ENCODE measurements around the gene CRAT.

The CRAT gene

GRCh38 chr9:129093602-129094386, 16.8 kb downstream of the CRAT start:
- DNase-seq (ENCODE audit: low read depth, low spot score): peak; percentile 25

- no peak for DNase-seq (ENCODE audit: low read depth, low spot score)
Measured at GRCh38 chr9:129089246-129089645, 21.3 kb downstream of the CRAT start.

GRCh38 chr9:129084087-129084486, 26.5 kb downstream of the CRAT start:
- DNase-seq (ENCODE audit: low read depth, low spot score): no peak

GRCh38 chr9:129081388-129081904, 29.1 kb downstream of the CRAT start:
- no peak for DNase-seq (ENCODE audit: low read depth, low spot score)

GRCh38 chr9:129080601-129081387, 29.8 kb downstream of the CRAT start, which contains the start of gene DOLPP1:
DOLPP1 (plus strand) TSS chr9:129081111; CDS start chr9:129081132, 21 bp downstream.
- DNase-seq (ENCODE audit: low read depth, low spot score): peak; percentile 100

- no peak for DNase-seq (ENCODE audit: low read depth, low spot score)
Measured at GRCh38 chr9:129080298-129080600, 30.3 kb downstream of the CRAT start.

GRCh38 chr9:129079829-129080228, 30.8 kb downstream of the CRAT start:
- DNase-seq (ENCODE audit: low read depth, low spot score): no peak

- DNase-seq (ENCODE audit: low read depth, low spot score): no peak
Measured at GRCh38 chr9:129078691-129079503, 31.7 kb downstream of the CRAT start.

GRCh38 chr9:129077236-129077635, 33.4 kb downstream of the CRAT start:
- no peak for DNase-seq (ENCODE audit: low read depth, low spot score)

- no peak for DNase-seq (ENCODE audit: low read depth, low spot score)
Measured at GRCh38 chr9:129076640-129077037, 34.0 kb downstream of the CRAT start.

GRCh38 chr9:129075996-129076639, 34.5 kb downstream of the CRAT start:
- no peak for DNase-seq (ENCODE audit: low read depth, low spot score)

GRCh38 chr9:129074106-129074505, 36.5 kb downstream of the CRAT start:
- no peak for DNase-seq (ENCODE audit: low read depth, low spot score)

GRCh38 chr9:129073404-129073803, 37.2 kb downstream of the CRAT start:
- no peak for DNase-seq (ENCODE audit: low read depth, low spot score)

GRCh38 chr9:129072171-129072570, 38.4 kb downstream of the CRAT start:
- DNase-seq (ENCODE audit: low read depth, low spot score): no peak

- peak; percentile 83 for DNase-seq (ENCODE audit: low read depth, low spot score)
Measured at GRCh38 chr9:129071526-129072126, 39.0 kb downstream of the CRAT start.

GRCh38 chr9:129070696-129071525, 39.7 kb downstream of the CRAT start:
- peak; percentile 61 for DNase-seq (ENCODE audit: low read depth, low spot score)

- DNase-seq (ENCODE audit: low read depth, low spot score): no peak
Measured at GRCh38 chr9:129069862-129070641, 40.5 kb downstream of the CRAT start.

GRCh38 chr9:129068990-129069861, 41.4 kb downstream of the CRAT start:
- DNase-seq (ENCODE audit: low read depth, low spot score): peak; percentile 51

All from ELF-1 (cell line).